GM12875 (cell line): Measurements from ENCODE around the gene IST1.
A peak's percentile ranks its signal among the peaks of the same experiment; 100 is the strongest.

Experiments used
- H3K4me3 ChIP-seq: one replicate; pipeline ENCODE4 v1.5.1; 2011; ENCODE audit warnings: low read depth, low read length, control low read depth
- TF ChIP-seq, protein P1 (sequence below): IDR thresholded peaks from 2 replicates; pipeline ENCODE4 v1.5.1; 2011; ENCODE audit warnings: low read depth, mild to moderate bottlenecking, control low read depth, inconsistent platforms, low read length, moderate library complexity, borderline replicate concordance; ENCODE audit not compliant: insufficient read depth

Gene IST1

DNA sequence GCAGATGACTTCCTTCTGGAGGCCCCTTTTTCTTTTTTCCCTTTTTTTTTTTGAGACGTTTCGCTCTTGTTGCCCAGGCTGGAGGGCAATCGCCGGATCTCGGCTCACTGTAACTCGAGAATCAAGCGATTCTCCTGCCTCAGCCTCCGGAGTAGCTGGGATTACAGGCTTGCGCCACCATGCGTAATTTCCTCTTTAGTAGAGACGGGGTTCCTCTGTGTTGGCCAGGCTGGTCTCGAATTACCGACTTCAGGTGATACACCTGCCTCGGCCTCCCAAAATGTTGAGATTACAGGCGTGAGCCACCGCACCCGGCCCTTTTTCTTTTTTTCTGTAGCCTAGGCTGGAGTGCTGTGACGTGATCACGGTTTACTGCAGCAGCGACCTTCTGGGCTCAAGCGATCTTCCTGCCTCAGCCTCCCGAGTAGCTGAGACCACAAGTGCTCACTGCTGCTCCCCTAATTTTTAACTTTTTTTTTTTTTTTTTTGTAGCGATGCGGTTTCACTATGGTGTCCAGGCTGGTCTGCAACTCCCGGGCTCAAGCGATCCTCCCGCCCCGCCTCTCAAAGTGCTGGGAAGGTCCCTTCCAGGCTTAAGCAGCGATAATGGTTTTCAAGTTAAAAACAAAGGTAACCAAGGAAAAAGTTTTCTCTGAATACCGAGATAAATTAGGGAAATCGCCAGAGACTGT is 956 bp upstream of the IST1 start:
- TF ChIP-seq, protein P1, sequence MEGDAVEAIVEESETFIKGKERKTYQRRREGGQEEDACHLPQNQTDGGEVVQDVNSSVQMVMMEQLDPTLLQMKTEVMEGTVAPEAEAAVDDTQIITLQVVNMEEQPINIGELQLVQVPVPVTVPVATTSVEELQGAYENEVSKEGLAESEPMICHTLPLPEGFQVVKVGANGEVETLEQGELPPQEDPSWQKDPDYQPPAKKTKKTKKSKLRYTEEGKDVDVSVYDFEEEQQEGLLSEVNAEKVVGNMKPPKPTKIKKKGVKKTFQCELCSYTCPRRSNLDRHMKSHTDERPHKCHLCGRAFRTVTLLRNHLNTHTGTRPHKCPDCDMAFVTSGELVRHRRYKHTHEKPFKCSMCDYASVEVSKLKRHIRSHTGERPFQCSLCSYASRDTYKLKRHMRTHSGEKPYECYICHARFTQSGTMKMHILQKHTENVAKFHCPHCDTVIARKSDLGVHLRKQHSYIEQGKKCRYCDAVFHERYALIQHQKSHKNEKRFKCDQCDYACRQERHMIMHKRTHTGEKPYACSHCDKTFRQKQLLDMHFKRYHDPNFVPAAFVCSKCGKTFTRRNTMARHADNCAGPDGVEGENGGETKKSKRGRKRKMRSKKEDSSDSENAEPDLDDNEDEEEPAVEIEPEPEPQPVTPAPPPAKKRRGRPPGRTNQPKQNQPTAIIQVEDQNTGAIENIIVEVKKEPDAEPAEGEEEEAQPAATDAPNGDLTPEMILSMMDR = no peak
- H3K4me3 ChIP-seq = peak overlapping the region; percentile 65

DNA sequence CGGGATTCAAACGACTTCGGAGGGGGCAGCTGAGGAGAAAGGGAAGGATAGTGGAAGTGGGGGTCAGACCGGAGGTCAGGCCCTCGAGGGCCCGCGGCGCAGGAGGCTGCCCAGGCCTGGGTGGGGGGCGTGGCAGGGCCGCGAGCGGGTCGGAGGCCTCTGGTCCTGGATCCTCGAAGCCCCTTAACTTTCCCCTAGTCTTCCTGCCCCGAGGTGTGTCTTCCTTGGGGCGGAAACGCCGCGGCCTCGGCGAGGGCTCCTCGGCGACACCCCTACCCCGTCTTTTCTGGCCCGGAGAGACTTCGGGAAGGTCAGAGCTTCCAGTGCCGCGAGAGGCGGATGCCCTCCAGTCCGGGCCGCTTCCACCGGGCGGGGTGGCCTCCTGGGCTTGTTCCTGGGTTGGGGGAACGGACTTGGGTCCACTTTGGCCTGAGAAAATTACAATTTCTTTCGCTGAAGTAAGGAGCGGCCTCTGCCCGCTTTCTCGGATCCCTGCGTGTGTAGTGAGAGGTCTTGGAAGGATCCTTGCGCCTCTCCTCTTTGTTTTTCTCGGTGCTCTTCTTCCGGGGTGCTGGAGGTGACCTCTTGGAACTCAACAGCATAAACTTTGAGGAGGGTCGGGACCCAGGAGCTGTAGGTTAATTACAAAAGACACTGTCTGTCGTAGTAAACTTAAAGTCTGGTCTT is 491 bp downstream of the IST1 start:
- H3K4me3 ChIP-seq = peak overlapping the region; percentile 65
- TF ChIP-seq, protein P1 = no peak

DNA sequence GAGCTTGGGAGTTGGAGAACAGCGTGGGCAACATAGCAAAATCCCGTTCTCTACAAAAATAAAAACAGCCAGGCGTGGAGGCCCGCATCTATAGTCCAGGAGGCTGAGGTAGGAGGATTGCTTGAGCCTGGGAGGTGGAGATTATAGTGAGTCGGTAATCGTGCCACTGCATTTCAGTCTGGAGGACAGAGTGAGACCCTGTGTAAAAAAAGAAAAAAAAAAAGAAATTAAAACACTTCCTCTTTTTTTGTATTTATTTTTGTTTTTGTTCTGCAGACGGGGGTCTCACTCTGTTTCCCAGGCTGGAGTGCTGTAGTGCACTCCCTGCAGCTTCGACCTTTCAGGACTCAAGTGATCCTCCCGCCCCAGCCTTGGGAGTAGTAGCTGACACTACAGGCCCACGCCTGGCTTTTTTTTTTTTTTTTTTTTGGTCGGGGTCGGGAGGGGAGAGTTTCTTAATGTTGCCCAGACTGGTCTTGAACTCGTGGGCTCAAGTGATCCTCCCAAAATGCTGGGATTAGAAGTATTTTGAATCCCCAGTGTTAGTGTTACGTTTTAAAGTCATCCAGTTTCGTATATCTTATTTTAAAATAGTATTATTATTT is 1.5 kb downstream of the IST1 start:
- peak overlapping the region; percentile 65 for H3K4me3 ChIP-seq
- TF ChIP-seq, protein P1 = no peak

DNA sequence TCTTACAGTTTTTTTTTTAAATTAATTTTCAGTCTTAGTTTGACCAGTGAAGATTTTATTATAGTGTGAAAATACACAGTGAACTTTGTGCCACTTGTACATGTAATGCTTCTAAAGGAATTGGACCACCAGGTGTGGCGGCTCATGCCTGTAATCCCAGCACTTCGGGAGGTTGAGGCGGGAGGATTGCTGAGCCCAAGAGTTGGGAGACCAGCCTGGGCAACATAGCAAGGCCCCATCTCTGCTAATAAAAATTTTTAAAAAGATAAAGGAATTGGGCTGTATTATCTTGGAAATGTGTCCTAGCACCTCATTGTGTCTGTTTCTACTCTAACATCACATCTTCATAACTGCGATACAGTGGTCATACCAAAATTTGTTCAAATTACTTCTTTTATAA is 3.8 kb downstream of the IST1 start:
- TF ChIP-seq, protein P1 = no peak
- no peak overlapping the region for H3K4me3 ChIP-seq

DNA sequence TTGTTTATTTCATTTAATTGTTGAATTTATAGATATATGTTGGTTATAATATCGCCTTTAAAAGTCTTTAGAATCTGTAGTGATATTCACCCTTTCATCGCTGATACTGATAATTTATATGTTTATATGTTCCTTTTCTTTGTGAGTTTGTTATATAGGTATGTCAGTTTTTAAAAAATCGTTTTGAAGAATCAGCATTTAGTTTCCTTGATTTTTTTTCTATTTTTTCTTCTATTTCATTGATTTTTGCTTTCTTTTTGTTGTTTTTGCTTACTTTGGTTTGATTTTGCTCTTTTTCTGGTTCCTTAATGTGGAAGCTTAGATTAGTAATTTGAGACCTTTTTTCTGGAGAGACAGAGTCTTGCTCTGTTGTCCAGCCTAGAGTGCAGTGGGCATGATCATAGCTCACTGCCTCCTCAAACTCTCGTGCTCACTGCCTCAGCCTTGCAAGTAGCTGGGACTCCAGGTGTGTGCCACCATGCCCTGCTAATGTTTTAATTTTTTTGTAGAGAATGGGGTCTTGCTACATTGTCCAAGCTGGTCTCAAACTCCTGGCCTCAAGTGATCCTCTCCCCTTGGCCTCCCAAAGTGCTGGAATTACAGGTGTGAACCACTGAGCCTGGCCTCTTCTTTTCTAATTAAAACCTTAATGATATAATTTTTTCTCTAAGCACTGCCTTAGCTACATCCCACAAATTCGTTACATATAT is 7.5 kb downstream of the IST1 start:
- TF ChIP-seq, protein P1 = no peak
- H3K4me3 ChIP-seq = no peak overlapping the region

DNA sequence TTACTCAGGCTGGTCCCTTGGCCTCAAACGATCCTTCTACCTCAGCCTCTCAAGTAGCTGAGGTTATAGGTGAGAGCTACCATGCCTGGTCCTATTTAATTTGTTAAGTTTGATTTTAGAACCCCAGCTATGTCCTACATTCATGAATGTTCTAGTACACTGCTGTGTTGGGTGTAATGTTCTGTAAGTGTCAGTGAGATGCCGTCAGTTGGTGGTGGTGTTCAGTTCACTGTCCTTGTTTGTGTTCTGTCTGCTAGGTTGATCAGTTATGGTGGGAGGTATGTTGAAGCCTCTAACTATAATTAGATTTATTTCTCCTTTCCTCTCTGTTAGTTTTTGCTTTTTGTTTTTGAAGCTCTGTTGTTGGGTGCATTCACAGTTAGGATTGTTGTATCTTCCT is 8.3 kb downstream of the IST1 start:
- TF ChIP-seq, protein P1 = no peak

More for the DNA sequence above, 8.3 kb downstream of the IST1 start:
- H3K4me3 ChIP-seq = no peak overlapping the region
